Adrenal gland (tissue), 12 donors: ENCODE measurements around the gene DRC7. TPM values are rescaled to one million over a fixed set of nuclear protein-coding genes. Genes with fewer than 3 reads are reported as not detected.

Experiments used
- DNase-seq, 7 donors: peaks; one replicate each; pipeline ENCODE4 v3.0.0-alpha.2; 2019 to 2020
- H3K27ac ChIP-seq, 5 donors: fragments of 200-600 bp; sonication (generic) in 4 of 5; 1 replicate in 3 of 5; 2 replicates in 2 of 5; pipeline versions ENCODE4 v1.5.1 to v1.8.0; 2016 to 2020; ENCODE audit warnings: mild to moderate bottlenecking in 1 of 5
- H3K27me3 ChIP-seq: fragments of 200-600 bp; 2 replicates; pipeline ENCODE4 v1.8.0; 2021
- H3K36me3 ChIP-seq, 2 donors: fragments of 200-600 bp; replicated peaks in 1 of 2; 1 replicate in 1 of 2; 2 replicates in 1 of 2; pipeline versions ENCODE4 v1.5.1 to v1.8.0; 2018 to 2022
- H3K4me1 ChIP-seq, 2 donors: fragments of 200-600 bp; replicated peaks in 1 of 2; 1 replicate in 1 of 2; 2 replicates in 1 of 2; pipeline versions ENCODE4 v1.5.1 to v1.8.0; 2018 to 2021
- H3K4me3 ChIP-seq, 4 donors: fragments of 200-600 bp; sonication (generic) in 3 of 4; one replicate each; pipeline ENCODE4 v1.5.1; 2016 to 2018
- H3K9me3 ChIP-seq, 3 donors: fragments of 200-600 bp; sonication (generic) in 1 of 3; replicated peaks in 1 of 3; 1 replicate in 2 of 3; 2 replicates in 1 of 3; pipeline versions ENCODE4 v1.5.1 to v1.8.0; 2016 to 2021
- POLR2A ChIP-seq, 2 donors: fragments of 450-650 bp; IDR thresholded peaks; one replicate each; pipeline ENCODE4 v1.6.1; 2017; ENCODE audit warnings: antibody characterized with exemption in 2 of 2, mild to moderate bottlenecking in 2 of 2, moderate library complexity in 1 of 2
- WGBS, 4 donors: extraction: QIAGEN DNeasy Blood & Tissue Kit in 2 of 4; methylation state at CpG; one replicate each; pipeline versions ENCODE4 v1.1.5 to v1.1.7; 2013 to 2017; 5-methylcytosine and 5-hydroxymethylcytosine counted together
- intact Hi-C, 2 donors: fragments of 100-400 bp; cut with DNase I; formaldehyde crosslinking; loops; one replicate each; pipeline versions ENCODE4 v1.14.1 to v1.15.0; 2022 to 2023
- polyA plus RNA-seq, 3 donors: library from polyadenylated mRNA; stranded (reverse); fragments of 200-250 nt in 2 of 3; fragments of 350-450 nt in 1 of 3; fragmentation: Illumina TruSeq in 1 of 3; extraction: RNeasy Lipid Tissue Mini Kit (QIAGEN cat#74804) in 1 of 3; gene quantifications; one replicate each; pipeline ENCODE4 v1.2.3, GENCODE V29; 2013 to 2014
- total RNA-seq, 9 donors: library from RNA; depleted of rRNA in 4 of 9; stranded (reverse); fragments of >200 nt in 4 of 9; fragments of 120-200 nt in 1 of 9; fragmentation: NEBNext Ultra II Directional in 1 of 9; extraction: Animal tissue kit (Norgen Biotek cat#: 25700) in 1 of 9; gene quantifications; one replicate each; pipeline versions ENCODE4 v1.1.0 to v1.2.4, GENCODE V29; 2013 to 2023
- TF ChIP-seq, protein P1 (sequence below), 6 experiments: fragments of 450-650 bp in 4 of 6; fragments of 200-600 bp in 2 of 6; sonication (generic) in 1 of 6; IDR thresholded peaks; 1 replicate in 5 of 6; 2 replicates in 1 of 6; pipeline versions ENCODE4 v1.5.1 to v1.8.0; 2016 to 2021; ENCODE audit warnings: antibody characterized with exemption in 6 of 6, mild to moderate bottlenecking in 2 of 6, moderate library complexity in 1 of 6
- donor health status: healthy with polysubstance abuse.
- donor health status: Bipolar disorder and iron deficiency.
- donor health status: DM: yes; HTN: yes; CAD: no.
- donor health status: DM: no; HTN: no; CAD: no.
- donor health status: DM: no; HTN: no; CAD: no.
- donor health status: DM: yes; HTN: yes; CAD: no.

Gene DRC7
- total and polyA plus RNA-seq, 12 donors = 0.03 to 0.72 (median 0.33) TPM; not detected in 9

DNA sequence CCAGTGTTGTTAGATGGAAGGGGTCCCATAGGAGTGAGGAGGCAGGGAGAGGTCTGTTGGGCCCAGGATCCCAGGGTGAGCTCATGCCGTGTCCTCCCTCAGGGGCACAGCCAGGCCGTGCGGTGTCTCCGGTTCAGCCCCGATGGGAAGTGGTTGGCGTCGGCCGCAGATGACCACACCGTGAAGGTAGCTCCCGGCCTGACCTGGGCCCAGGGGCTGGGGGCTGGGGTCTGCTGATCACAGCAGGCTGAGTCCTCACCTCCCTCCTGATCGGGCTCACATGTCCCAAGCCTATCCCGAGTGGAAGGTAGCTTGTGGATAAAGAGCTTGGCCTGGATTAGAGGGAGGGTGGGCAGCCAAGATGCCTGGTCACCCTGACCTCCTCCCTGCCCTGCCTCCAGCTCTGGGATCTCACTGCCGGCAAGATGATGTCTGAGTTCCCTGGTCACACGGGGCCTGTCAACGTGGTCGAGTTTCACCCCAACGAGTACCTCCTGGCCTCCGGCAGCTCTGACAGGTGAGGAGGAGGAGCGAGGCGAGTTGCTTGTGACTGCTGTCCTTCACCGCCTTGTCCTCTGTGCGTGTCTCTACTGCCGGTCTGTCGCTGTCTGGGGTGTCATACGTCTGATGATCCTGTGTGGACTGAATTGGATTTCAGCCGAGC lies 57.1 kb downstream of the DRC7 start:
- Histone ChIP-seq H3K27ac (no peak overlapping the region), H3K36me3 (peaks cover 0 to 3% of the 10 kb centered on the region in 2 donors), H3K4me3 (no peak overlapping the region), H3K9me3 (no peaks in the 10 kb centered on the region), H3K27me3 (no peaks in the 10 kb centered on the region), H3K4me1 (no peaks in the 10 kb centered on the region)
- no peak for DNase-seq
- WGBS, 4 donors = 80 to 100% (median 91%) methylated on average over 2 to 26 of the region's 26 CpGs
- intact Hi-C loops = loop anchor here in 1 of 2 donors (5.0 kb wide), 1 partner anchor 241 kb away; no protein-coding TSS in a partner anchor
- no peak for TF ChIP-seq POLR2A (IDR thresholded peaks at IDR 0.05)
- TF ChIP-seq, protein P1, sequence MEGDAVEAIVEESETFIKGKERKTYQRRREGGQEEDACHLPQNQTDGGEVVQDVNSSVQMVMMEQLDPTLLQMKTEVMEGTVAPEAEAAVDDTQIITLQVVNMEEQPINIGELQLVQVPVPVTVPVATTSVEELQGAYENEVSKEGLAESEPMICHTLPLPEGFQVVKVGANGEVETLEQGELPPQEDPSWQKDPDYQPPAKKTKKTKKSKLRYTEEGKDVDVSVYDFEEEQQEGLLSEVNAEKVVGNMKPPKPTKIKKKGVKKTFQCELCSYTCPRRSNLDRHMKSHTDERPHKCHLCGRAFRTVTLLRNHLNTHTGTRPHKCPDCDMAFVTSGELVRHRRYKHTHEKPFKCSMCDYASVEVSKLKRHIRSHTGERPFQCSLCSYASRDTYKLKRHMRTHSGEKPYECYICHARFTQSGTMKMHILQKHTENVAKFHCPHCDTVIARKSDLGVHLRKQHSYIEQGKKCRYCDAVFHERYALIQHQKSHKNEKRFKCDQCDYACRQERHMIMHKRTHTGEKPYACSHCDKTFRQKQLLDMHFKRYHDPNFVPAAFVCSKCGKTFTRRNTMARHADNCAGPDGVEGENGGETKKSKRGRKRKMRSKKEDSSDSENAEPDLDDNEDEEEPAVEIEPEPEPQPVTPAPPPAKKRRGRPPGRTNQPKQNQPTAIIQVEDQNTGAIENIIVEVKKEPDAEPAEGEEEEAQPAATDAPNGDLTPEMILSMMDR (IDR thresholded peaks at IDR 0.05) = no peak

DNA sequence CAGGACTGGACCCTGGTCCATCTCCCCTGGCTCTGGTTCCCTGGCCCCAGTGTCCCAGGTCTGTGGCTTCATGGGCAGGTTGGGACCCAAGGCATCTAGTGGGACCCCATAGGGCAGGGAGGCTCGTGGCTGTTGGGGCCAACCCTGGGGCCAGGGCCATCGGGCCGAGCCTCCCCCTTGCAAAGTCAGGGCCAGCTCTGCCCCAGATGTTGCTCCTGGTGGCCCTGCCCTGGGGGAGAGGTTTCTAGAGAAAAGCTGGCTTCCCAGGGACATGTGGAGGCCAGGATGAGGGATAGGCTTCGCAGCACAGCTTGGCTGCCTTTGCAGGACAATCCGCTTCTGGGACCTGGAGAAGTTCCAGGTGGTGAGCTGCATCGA lies 57.6 kb downstream of the DRC7 start:
- Histone ChIP-seq H3K9me3 (no peaks in the 10 kb centered on the region), H3K4me1 (no peaks in the 10 kb centered on the region), H3K27ac (no peak overlapping the region), H3K27me3 (no peaks in the 10 kb centered on the region), H3K4me3 (no peak overlapping the region), H3K36me3 (peaks cover 0 to 3% of the 10 kb centered on the region in 2 donors)
- no peak for DNase-seq
- TF ChIP-seq, protein P1 (IDR thresholded peaks at IDR 0.05) = no peak
- no peak for TF ChIP-seq POLR2A (IDR thresholded peaks at IDR 0.05)
- 87 to 97% (median 88%) methylated on average over 3 to 6 of the region's 6 CpGs for WGBS, 4 donors
- intact Hi-C loops = loop anchor here in 1 of 2 donors (5.0 kb wide), 1 partner anchor 240 kb away; no protein-coding TSS in a partner anchor

- no peak for DNase-seq
- no peak overlapping the region for H3K27ac ChIP-seq
Observed at GRCh38 chr16:57752581-57753447, 58.2 kb downstream of the DRC7 start.

More at GRCh38 chr16:57752581-57753447, 58.2 kb downstream of the DRC7 start:
- H3K27me3 ChIP-seq = no peaks in the 10 kb centered on the region
- peaks cover 0 to 3% of the 10 kb centered on the region in 2 donors for H3K36me3 ChIP-seq
- H3K4me1 ChIP-seq = peaks cover 0 to 3% of the 10 kb centered on the region in 2 donors
- H3K4me3 ChIP-seq = no peak overlapping the region
- intact Hi-C loops = loop anchor here in 1 of 2 donors (5.0 kb wide), 1 partner anchor 239 kb away; no protein-coding TSS in a partner anchor
- TF ChIP-seq POLR2A (IDR thresholded peaks at IDR 0.05) = no peak
- TF ChIP-seq, protein P1 (IDR thresholded peaks at IDR 0.05) = no peak
- H3K9me3 ChIP-seq = no peaks in the 10 kb centered on the region
- 88 to 91% (median 90%) methylated on average over 15 to 44 of the region's 44 CpGs for WGBS, 4 donors
